NCI-H2107 treated with DMSO at 0.1 percent for 48 hours (cell line): ENCODE measurements around the gene MYL2.

ENCODE experiments used
- DNase-seq: peaks from one replicate; lab custom pipeline; 2025; ENCODE audit not compliant: unreplicated experiment; lab: John Stamatoyannopoulos, UW

MYL2 gene

DNA sequence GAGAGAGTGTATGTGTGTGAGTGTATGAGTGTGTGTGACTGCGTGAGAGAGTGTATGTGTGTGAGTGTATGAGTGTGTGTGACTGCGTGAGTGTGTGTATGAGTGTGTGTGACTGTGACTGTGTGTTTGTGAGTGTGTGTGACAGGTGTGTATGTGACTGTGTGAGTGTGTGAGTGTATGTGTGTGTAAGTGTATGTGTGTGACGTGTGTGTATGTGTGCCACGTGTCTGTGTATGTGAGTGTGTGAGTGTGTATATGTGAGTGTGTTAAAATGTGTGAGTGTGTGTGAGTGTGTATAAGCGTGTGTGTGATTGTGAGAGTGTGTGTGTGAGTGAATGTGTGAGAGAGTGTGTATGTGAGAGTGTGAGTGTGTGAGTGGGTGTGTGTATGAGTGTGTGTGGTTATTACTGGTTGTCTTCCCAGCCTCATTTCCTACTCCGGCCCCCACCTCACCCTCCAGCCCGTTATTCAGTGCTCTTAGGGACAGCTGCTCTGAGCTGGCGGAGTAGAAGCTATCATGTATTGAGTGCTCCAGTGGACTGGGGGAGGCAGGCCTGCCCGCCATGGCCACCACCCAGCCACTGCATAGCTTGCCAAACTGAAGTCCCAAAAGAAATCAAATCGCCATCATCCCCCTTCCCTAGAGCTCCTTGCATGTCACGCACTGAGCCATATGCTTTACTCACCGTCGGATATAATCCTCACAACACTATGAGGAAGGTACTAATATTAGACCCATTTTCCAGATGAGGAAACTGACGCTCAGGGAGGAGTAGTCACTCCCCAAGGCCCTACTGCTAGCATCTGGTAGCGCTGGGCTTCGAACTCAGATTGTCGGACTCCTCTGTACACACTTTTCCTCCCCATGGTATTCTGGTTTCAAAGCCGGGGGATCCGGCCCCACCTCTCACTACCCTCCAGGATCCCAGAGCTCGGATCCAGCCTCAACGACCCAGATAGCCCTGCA is 10.3 kb upstream of the MYL2 start:
- DNase-seq, result no peak

DNA sequence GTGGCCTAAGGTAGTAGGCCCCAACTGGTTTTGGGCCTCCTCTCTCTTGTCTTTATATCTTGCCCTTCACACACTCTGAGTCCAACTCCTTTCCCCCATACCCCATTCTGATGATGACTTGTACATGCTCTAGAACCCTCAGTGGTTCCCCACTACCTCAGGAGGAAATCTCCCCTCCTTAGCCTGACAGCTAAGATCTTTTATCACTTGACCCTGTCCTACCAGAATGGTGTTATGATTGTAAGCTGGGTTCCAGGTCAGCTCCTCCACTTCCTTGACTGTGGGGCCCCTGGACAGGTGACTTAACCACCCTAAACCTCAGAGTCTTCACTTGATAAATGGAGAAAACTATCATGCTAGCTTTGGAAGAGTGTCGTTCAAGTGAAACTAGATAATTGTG is 9.4 kb upstream of the MYL2 start:
- no peak for DNase-seq

DNA sequence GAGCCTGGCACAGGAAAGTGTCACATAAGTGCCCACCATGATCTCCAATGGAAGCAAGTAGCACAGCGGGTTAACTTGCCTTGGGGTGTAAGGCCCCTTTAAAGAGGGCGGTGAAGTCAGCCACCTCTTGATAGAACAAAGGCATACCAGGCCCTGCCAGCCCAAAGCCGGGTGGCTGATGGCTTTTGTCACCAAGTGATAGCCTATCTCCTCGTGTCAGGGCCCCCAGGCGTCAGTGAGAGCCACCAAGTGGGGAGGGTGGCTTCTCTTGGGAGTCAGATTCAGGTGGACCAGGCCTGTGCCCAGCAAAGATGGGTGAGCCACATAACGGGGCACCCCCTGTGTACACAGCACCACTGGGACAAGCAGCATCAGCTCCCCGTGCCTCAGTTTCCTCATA is 8.3 kb upstream of the MYL2 start:
- no peak for DNase-seq

DNA sequence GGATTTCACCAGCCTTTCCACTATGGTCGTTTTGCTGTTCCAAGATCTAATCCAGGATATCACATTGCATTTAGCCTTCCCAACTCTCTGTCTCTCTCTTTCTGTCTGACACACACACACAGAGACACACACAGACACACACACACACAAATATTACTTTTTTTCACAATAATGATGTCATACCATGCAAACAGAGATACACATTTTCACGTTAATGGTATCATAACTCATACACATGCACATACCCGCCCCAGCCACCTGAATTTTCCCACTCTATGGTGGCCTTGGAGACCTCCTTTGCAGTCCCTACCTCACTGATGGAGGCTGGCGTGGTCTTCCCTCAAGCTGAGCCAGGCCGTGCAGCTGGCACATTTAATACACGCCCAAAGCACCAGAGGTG is 7.2 kb upstream of the MYL2 start:
- no peak for DNase-seq

DNA sequence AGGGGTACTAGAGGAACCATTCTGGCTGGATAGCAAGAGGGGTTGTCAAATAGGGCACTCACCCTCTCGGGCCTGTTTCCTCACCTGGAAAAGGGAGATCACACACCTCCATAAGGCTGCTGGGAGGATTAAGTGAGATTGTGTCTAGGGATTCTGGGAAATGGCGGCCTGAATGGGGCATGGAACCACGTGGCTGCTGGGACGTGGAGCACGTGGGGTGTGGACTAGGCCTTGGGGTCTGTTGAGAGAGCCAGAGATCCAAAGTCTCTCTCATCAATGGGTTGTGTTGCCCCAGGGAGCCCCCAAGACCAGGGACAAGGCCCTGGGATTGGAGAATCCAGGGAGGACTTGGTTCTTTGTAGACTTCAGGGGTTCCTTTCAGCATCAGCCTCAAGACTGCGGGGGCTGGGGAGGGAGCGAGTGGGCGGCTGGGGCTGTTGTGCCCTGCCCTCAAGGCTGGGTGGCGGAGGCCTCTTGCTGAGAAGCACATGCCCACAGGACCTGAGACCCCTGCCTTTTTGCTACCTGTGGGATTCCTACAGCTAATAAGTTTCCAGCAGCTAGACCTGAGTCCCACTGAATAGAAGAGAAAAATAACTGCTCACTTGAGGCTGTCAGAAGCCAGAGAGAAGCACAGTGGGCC is 3.4 kb upstream of the MYL2 start:
- DNase-seq, result no peak

DNA sequence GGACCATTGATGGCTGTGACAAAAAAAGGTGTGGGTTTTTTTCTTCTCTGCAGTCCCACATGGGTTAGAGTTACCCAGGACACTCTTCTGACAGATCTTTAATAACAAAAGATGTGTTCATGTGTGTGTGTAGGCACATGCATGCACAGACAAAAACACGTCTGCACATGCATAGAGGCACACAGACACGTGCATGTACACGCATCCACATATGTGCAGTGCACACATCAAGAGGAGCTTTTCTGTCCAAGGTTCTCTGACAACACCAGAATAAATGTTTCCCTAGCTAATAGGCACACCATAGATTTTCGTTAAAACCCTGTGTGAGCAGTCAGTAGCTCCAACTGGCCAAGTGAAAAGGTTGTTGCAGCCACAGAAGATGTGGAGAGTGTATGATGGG is 2.8 kb upstream of the MYL2 start:
- DNase-seq, result no peak

- no peak for DNase-seq
Observed at GRCh38 chr12:110922652-110923051, 2.3 kb upstream of the MYL2 start.

DNA sequence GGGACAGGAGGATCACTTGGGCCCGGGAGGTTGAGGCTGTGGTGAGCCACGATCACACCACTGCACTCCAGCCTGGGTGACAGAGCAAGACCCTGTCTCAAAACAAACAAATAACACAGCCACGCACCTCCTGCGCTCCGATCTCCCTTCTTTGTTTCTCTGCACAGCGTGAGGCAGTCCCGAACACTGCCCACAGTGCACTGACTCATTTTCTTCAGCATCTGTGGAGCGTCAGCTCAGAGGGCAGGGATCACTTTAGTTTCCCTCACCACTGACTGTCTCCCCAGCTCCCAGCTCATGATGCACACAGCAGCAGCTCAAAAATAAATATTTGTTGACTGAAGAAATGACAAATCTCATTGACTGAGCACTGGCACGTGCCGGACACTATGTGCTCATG is 883 bp upstream of the MYL2 start:
- no peak for DNase-seq

GRCh38 chr12:110919720-110920119 is 659 bp downstream of the MYL2 start:
- no peak for DNase-seq

DNA sequence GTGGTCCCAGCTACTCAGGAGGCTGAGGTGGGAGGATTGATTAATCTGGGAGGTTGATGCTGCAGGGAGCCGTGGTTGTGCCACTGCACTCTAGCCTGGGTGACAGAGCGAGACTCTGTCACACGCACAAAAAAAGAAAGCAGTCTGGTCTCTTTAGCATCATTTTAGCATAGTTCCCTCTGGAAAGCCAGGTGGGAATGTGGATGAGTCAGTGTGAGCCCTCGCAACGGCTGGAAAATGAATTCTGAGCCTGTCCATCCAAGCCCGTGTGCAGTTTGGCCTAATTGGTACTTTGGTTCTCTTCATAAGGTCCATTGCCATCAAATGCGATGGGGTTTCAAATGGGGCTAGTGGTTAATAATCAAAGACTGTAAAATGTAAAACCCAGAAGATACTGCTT is 2.4 kb downstream of the MYL2 start:
- DNase-seq, result no peak

DNA sequence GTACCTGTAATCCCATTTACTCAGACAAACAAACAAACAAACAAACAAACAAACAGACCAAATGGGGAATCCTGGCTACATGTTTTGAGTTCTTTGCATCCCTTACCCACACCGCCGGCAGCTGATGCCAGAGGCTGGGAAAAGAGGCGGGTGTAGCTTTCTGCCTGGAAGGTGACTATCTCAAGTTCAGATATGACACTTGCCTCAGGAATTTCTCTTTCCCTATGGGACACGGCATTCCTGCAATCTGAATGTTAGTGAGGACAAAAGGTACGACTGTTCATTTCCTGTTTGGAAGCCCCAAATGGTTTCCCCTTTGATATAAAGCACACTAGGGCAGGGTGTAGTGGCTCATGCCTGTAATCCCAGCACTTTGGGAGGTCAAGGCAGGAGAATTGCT is 2.9 kb downstream of the MYL2 start:
- no peak for DNase-seq

DNA sequence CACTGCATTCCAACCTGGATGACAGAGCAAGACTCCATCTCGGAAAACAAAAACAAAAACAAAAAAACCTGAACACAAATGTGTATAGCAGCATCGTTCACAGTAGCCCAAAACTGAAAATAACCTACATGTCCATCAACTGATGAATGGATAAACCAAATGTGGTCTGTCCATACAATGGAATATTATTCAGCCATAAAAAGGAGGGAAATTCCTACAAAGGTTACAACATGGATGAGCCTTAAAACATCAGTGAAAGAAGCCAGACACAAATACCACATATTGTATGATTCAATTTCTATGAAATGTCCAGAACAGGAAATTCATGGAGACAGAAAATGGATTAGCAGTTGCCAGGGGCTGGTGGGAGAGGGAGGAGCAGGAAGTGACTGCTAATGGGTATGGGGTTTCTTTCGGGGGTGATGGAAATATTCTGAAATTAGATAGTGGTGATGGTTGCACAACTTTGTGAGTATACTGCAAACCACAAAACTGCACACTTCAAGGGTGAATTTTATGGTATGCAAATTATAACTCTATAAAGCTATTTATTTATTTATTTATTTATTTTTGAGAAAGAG is 4.0 kb downstream of the MYL2 start:
- no peak for DNase-seq

GRCh38 chr12:110913119-110914056 is 7.0 kb downstream of the MYL2 start:
- DNase-seq, result no peak

DNA sequence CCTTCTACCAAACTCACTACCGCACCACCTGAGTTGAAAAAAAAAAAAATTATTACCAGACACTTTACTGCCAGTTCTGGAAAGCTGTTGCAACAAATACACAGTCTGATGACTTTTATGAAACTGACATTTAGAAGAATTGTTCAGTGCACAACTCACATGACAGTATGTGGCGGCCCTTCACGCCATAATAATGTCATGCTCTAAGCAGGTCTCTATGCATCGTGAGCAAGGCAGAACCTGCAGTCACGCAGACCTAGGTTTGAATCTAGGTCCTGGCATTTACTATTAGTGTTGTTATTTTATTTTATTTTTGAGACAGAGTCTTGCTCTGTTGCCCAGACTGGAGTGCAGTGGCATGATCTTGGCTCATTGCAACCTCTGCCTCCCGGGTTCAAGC is 8.1 kb downstream of the MYL2 start:
- DNase-seq, result no peak

- no peak for DNase-seq
Observed at GRCh38 chr12:110908377-110909152, 11.8 kb downstream of the MYL2 start.

DNA sequence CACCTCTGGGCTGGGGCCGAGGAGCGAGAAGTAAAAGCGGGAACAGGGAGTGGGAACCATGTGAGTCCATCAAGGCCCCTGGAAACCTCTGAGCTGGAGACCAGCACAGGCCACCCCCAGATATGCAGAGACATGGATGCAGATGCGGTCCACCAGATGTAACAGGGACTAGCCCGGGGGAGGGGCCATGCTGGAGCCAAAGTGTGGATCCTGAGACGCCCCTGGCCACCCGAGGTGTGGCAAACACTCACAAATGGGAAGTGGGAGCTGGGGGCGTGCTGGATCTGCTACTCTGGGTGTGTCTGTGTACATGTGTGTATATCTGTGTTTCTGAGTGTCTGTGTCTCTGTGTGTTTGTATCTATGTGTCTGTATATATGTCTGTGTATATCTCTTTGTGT is 12.8 kb downstream of the MYL2 start:
- no peak for DNase-seq

DNA sequence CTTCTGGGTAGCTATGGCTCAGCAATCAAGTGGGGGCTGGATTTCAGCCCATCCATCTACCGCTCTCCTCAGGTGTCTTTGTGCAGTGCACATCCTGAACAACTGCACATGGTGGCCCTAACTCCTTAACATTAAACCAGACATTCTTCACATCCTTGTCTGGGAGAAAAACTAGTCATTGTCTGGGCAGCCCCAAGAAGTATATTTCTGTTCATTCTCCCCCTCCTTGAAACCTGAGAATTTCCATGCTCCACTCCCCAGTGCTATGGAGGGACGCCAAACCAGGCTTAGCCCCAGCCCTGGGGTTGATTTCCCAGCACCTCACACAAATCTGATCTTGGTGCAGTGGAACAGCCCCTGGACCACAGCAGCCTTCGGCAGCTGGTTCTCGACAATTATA is 13.4 kb downstream of the MYL2 start:
- DNase-seq, result no peak

GRCh38 chr12:110906516-110906915 is 13.9 kb downstream of the MYL2 start:
- no peak for DNase-seq

DNA sequence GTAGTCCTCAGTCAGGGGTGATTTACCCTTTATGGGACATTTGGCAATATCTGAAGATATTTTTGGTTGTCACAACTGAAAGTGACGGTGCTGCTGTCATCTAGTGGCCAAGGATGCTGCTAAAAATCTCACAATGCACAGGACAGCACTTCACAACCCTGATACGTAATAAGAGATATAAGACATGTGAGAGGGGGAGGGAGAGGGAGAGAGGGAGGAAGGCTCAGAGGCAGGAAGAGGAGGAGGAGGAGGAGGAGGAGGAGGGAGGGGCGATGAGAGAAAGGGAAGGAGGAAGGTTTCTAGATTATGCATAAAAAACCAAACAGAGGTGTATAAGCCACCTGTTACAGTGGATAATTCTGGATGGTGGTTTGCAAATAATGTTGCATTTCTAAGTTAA is 14.3 kb downstream of the MYL2 start:
- no peak for DNase-seq

- DNase-seq, result no peak
Observed at GRCh38 chr12:110903511-110903910, 16.9 kb downstream of the MYL2 start.
